ENCODE measurements around the gene FAR1. TPM values are rescaled to one million over a fixed set of nuclear protein-coding genes. Genes with fewer than 3 reads are reported as not detected.
"Not testable (repeated sequence)": the region's sequence is repeated elsewhere in the genome, so short reads cannot be mapped to it uniquely, and the experiment has no call there.

Gene FAR1
- total RNA-seq, 2 donors from 2014 or later, result 40.2 to 43.2 TPM

GRCh38 chr11:13644997-13645687 is 23.3 kb upstream of the FAR1 start:
- peaks cover 71% of the 10 kb centered on the region for H3K4me1 ChIP-seq
- TF ChIP-seq CTCF (IDR thresholded peaks at IDR 0.05), result no peak
- TF ChIP-seq POLR2A (IDR thresholded peaks at IDR 0.05), result no peak
- intact Hi-C loops (cut with DNase I), result no loop called here
- peak; percentile 91 for ATAC-seq
- H3K27me3 ChIP-seq, result no peaks in the 10 kb centered on the region
- WGBS, 2 donors, result 16 to 23% methylated on average over 7 of the region's 7 CpGs
- peak; percentile 24 to 74 (median 32) for DNase-seq
- H3K27ac ChIP-seq, result peak overlapping the region; percentile 52 to 92 (median 86)
- H3K36me3 ChIP-seq (replicated peaks in 1 of 2; ENCODE audit: insufficient read depth in 1 of 2, low read depth in 2 of 2), result no peaks in the 10 kb centered on the region
- H3K9me3 ChIP-seq, result no peaks in the 10 kb centered on the region
- H3K4me3 ChIP-seq, result no peak overlapping the region

GRCh38 chr11:13647391-13647790 is 21.1 kb upstream of the FAR1 start:
- DNase-seq, result no peak
- ATAC-seq, result no peak
- intact Hi-C loops (cut with DNase I), result no loop called here
- Histone ChIP-seq H3K4me1 (peaks cover 54% of the 10 kb centered on the region), H3K27ac (no peak overlapping the region), H3K27me3 (no peaks in the 10 kb centered on the region), H3K9me3 (no peaks in the 10 kb centered on the region), H3K4me3 (no peak overlapping the region), H3K36me3 (replicated peaks in 1 of 2; ENCODE audit: insufficient read depth in 1 of 2, low read depth in 2 of 2) (no peaks in the 10 kb centered on the region)
- WGBS, 2 donors, result 54 to 70% methylated on average over 3 of the region's 3 CpGs
- TF ChIP-seq CTCF (IDR thresholded peaks at IDR 0.05) (no peak), POLR2A (IDR thresholded peaks at IDR 0.05) (no peak)

- WGBS, 2 donors, result 43 to 87% methylated on average over 4 of the region's 4 CpGs
- Histone ChIP-seq H3K36me3 (replicated peaks in 1 of 2; ENCODE audit: insufficient read depth in 1 of 2, low read depth in 2 of 2) (no peaks in the 10 kb centered on the region), H3K27ac (no peak overlapping the region), H3K27me3 (no peaks in the 10 kb centered on the region), H3K4me3 (no peak overlapping the region), H3K9me3 (no peaks in the 10 kb centered on the region), H3K4me1 (peaks cover 32% of the 10 kb centered on the region)
- DNase-seq, result no peak
- ATAC-seq, result no peak
- TF ChIP-seq CTCF (IDR thresholded peaks at IDR 0.05) (no peak), POLR2A (IDR thresholded peaks at IDR 0.05) (no peak)
- intact Hi-C loops (cut with DNase I), result no loop called here
These were observed 18.8 kb upstream of the FAR1 start for GRCh38 chr11:13649619-13650018.

- H3K36me3 ChIP-seq (replicated peaks in 1 of 2; ENCODE audit: insufficient read depth in 1 of 2, low read depth in 2 of 2); H3K27me3 ChIP-seq; intact Hi-C loops (cut with DNase I); DNase-seq; H3K9me3 ChIP-seq; H3K27ac ChIP-seq; H3K4me3 ChIP-seq; ATAC-seq: not testable (repeated sequence)
- peaks cover 15% of the 10 kb centered on the region for H3K4me1 ChIP-seq
- 58 to 81% methylated on average over 2 to 6 of the region's 6 CpGs for WGBS, 2 donors
These were observed 17.0 kb upstream of the FAR1 start for GRCh38 chr11:13651515-13651914.

GRCh38 chr11:13661074-13661623 is 7.3 kb upstream of the FAR1 start:
- DNase-seq (no peak), ATAC-seq (no peak)
- WGBS, 2 donors, result 30 to 73% methylated on average over 2 of the region's 2 CpGs
- Histone ChIP-seq H3K27ac (no peak overlapping the region), H3K4me3 (no peak overlapping the region), H3K4me1 (no peaks in the 10 kb centered on the region), H3K27me3 (no peaks in the 10 kb centered on the region), H3K9me3 (no peaks in the 10 kb centered on the region), H3K36me3 (replicated peaks in 1 of 2; ENCODE audit: insufficient read depth in 1 of 2, low read depth in 2 of 2) (no peaks in the 10 kb centered on the region)
- intact Hi-C loops (cut with DNase I), result no loop called here
- TF ChIP-seq CTCF (IDR thresholded peaks at IDR 0.05) (no peak), POLR2A (IDR thresholded peaks at IDR 0.05) (no peak)

All from body of pancreas (tissue), 4 donors.